Endothelial cell of umbilical vein (primary cell): ENCODE measurements around the gene PSMB5.

ENCODE experiments used
- POLR2A ChIP-seq: IDR thresholded peaks from 2 replicates; pipeline ENCODE4 v1.6.1; 2012; ENCODE audit warnings: low read depth, mild to moderate bottlenecking, control low read depth, low read length
- POLR2AphosphoS5 ChIP-seq: IDR thresholded peaks from 2 replicates; pipeline ENCODE4 v1.6.1; 2012; ENCODE audit warnings: low read depth, mild to moderate bottlenecking, control low read depth, low read length, moderate library complexity; ENCODE audit not compliant: insufficient read depth
- TF ChIP-seq, protein P1 (sequence below), 2 donors: IDR thresholded peaks; 1 replicate in 1 of 2; 2 replicates in 1 of 2; pipeline ENCODE4 v1.5.1; 2011; ENCODE audit warnings: low read length in 2 of 2, mild to moderate bottlenecking in 2 of 2, moderate library complexity in 2 of 2, control low read depth in 1 of 2, inconsistent platforms in 1 of 2, low read depth in 1 of 2; ENCODE audit not compliant: insufficient read depth in 1 of 2; ENCODE audit errors: extremely low read depth in 1 of 2
- TF ChIP-seq, protein P2 (sequence below): IDR thresholded peaks from 2 replicates; pipeline ENCODE4 v1.6.1; 2011; ENCODE audit not compliant: insufficient read depth, insufficient read length

DNA sequence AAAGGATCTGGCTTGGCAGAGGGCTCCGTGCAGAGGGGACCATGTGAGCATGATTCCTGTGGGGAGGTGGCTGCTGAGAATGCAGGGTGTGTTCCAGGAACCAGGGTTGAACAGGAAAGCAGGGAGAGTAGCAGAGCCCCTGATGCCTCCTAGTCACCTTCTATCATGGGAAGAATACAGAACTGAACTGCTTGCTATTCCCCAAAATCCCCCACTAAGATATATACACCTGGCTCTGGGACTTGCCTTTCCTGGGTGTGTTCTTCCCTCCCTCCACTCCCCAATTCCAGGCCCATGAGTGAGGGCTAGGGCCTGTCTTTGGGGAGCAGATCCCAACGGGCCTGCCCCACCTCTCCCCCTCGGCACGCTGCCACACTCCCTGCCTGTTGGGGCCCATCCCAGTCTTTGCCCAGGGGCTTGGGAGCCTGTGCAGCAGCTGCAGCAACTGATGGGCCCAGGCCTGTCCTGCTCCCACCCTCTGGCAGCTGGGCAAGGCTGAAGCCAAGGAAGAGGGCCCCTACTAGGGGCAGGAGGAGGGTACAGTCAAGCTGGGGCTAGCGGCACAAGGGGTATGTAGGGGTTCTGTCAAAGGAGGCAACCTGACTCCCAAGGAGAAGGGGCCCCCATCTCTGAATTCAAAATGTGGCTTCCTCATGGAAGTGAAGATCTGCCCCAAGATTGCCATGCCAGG is 55.6 kb downstream of the PSMB5 start:
- TF ChIP-seq, protein P1, sequence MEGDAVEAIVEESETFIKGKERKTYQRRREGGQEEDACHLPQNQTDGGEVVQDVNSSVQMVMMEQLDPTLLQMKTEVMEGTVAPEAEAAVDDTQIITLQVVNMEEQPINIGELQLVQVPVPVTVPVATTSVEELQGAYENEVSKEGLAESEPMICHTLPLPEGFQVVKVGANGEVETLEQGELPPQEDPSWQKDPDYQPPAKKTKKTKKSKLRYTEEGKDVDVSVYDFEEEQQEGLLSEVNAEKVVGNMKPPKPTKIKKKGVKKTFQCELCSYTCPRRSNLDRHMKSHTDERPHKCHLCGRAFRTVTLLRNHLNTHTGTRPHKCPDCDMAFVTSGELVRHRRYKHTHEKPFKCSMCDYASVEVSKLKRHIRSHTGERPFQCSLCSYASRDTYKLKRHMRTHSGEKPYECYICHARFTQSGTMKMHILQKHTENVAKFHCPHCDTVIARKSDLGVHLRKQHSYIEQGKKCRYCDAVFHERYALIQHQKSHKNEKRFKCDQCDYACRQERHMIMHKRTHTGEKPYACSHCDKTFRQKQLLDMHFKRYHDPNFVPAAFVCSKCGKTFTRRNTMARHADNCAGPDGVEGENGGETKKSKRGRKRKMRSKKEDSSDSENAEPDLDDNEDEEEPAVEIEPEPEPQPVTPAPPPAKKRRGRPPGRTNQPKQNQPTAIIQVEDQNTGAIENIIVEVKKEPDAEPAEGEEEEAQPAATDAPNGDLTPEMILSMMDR (IDR thresholded peaks at IDR 0.05; ENCODE audit: extremely low read depth in 1 of 2, insufficient read depth in 1 of 2, low read depth in 1 of 2, low read length in 2 of 2), result no peak
- TF ChIP-seq POLR2A (no peak), POLR2AphosphoS5 (no peak)
- TF ChIP-seq, protein P2, sequence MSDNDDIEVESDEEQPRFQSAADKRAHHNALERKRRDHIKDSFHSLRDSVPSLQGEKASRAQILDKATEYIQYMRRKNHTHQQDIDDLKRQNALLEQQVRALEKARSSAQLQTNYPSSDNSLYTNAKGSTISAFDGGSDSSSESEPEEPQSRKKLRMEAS, result no peak
